Endothelial cell of umbilical vein (primary cell): ENCODE data around the gene FAM135A. TPM values are rescaled to one million over a fixed set of nuclear protein-coding genes. Genes with fewer than 3 reads are reported as not detected.

ENCODE experiments used
- BruUV-seq: library from RNA; stranded (reverse); fragments of 400-500 nt; replicated peaks from 2 replicates; lab custom pipeline; 2021; lab: Mats Ljungman, UMichigan
- CTCF ChIA-PET: fragments of 300-600, 350-600 bp; sonication (Branson Sonifier 250); formaldehyde crosslinking; loops from one replicate; lab custom pipeline; 2021; ENCODE audit warnings: antibody characterized with exemption, inconsistent platforms; lab: Charles Lee
- POLR2A ChIA-PET: fragments of 300-600, 350-600 bp; sonication (Branson Sonifier 250); formaldehyde crosslinking; loops from one replicate; lab custom pipeline; 2021; ENCODE audit warnings: antibody characterized with exemption, inconsistent platforms; lab: Charles Lee
- DNase-seq: peaks from one replicate; pipeline ENCODE4 v3.0.0-alpha.2; 2011; ENCODE audit warnings: low read depth, low spot score
- FAIRE-seq: peaks from 2 replicates; lab custom pipeline; 2011; peaks lifted over from hg19 to GRCh38; lab: Jason Lieb, UNC
- H2AFZ ChIP-seq: 2 replicates; pipeline ENCODE4 v1.6.0; 2012; ENCODE audit warnings: low read depth, low read length, control low read depth, inconsistent platforms
- H3K27ac ChIP-seq: 2 replicates; pipeline ENCODE4 v1.5.1; 2011; ENCODE audit warnings: low read depth, mild to moderate bottlenecking, control low read depth, low read length, moderate library complexity; ENCODE audit not compliant: insufficient read depth
- H3K27me3 ChIP-seq, 2 experiments: 2 replicates each; pipeline versions ENCODE4 v1.6.0 to v1.6.1; 2011; ENCODE audit warnings: low read length in 2 of 2, mixed read lengths in 1 of 2; ENCODE audit not compliant: control insufficient read depth in 2 of 2, insufficient read depth in 2 of 2
- H3K36me3 ChIP-seq, 2 experiments: 2 replicates in 1 of 2; 3 replicates in 1 of 2; pipeline ENCODE4 v1.5.1; 2011; ENCODE audit warnings: low read length in 2 of 2, mild to moderate bottlenecking in 1 of 2, moderate library complexity in 1 of 2; ENCODE audit not compliant: control insufficient read depth in 2 of 2, insufficient read depth in 2 of 2; ENCODE audit errors: extremely low read depth in 1 of 2
- H3K4me1 ChIP-seq: 3 replicates; pipeline ENCODE4 v1.5.1; 2011; ENCODE audit warnings: mild to moderate bottlenecking, low read length; ENCODE audit not compliant: control insufficient read depth, insufficient read depth; ENCODE audit errors: extremely low read depth
- H3K4me2 ChIP-seq: 2 replicates; pipeline ENCODE4 v1.6.1; 2011; ENCODE audit warnings: low read length, control low read depth, mixed read lengths; ENCODE audit not compliant: insufficient read depth
- H3K4me3 ChIP-seq, 3 experiments: fragments of 200-600 bp in 1 of 3; sonication (generic), shearing (Covaris generic) in 1 of 3; replicated peaks in 1 of 3; 2 replicates each; pipeline ENCODE4 v1.5.1; 2011 to 2016; ENCODE audit warnings: control low read depth in 3 of 3, low read length in 3 of 3, mild to moderate bottlenecking in 2 of 3, inconsistent platforms in 1 of 3, low read depth in 1 of 3, moderate library complexity in 1 of 3; ENCODE audit not compliant: insufficient read depth in 1 of 3
- H3K79me2 ChIP-seq: 2 replicates; pipeline ENCODE4 v1.6.0; 2012; ENCODE audit warnings: low read length, inconsistent platforms; ENCODE audit not compliant: control insufficient read depth, insufficient read depth
- H3K9ac ChIP-seq: replicated peaks from 2 replicates; pipeline ENCODE3; 2011; ENCODE audit warnings: low read length, control low read depth; ENCODE audit not compliant: insufficient read depth; ENCODE audit errors: extremely low read depth
- H3K9me1 ChIP-seq: replicated peaks from 3 replicates; pipeline ENCODE4 v1.6.0; 2011; ENCODE audit warnings: mild to moderate bottlenecking, low read length; ENCODE audit not compliant: control insufficient read depth, insufficient read depth; ENCODE audit errors: extremely low read depth
- H3K9me3 ChIP-seq: replicated peaks from 2 replicates; pipeline ENCODE4 v1.5.1; 2012; ENCODE audit warnings: low read length, inconsistent platforms; ENCODE audit not compliant: control insufficient read depth, insufficient read depth
- H4K20me1 ChIP-seq: replicated peaks from 2 replicates; pipeline ENCODE3; 2011; ENCODE audit warnings: mild to moderate bottlenecking, low read length; ENCODE audit not compliant: control insufficient read depth, insufficient read depth; ENCODE audit errors: extremely low read depth
- EZH2 ChIP-seq: IDR thresholded peaks from 2 replicates; pipeline ENCODE4 v1.6.1; 2012; ENCODE audit warnings: borderline replicate concordance, low read depth, mild to moderate bottlenecking, moderate library complexity, low read length, inconsistent platforms; ENCODE audit not compliant: severe bottlenecking
- FOS ChIP-seq: IDR thresholded peaks from 2 replicates; pipeline ENCODE4 v1.6.1; 2011; ENCODE audit warnings: mild to moderate bottlenecking, low read length, moderate library complexity, borderline replicate concordance; ENCODE audit not compliant: insufficient read depth
- JUN ChIP-seq: IDR thresholded peaks from 2 replicates; pipeline ENCODE4 v1.6.1; 2011; ENCODE audit warnings: borderline replicate concordance, low read depth; ENCODE audit not compliant: insufficient read length, insufficient read depth
- MYC ChIP-seq: IDR thresholded peaks from one replicate; pipeline ENCODE4 v1.6.1; 2011; ENCODE audit warnings: mild to moderate bottlenecking, low read depth, low read length
- POLR2A ChIP-seq: IDR thresholded peaks from 2 replicates; pipeline ENCODE4 v1.6.1; 2012; ENCODE audit warnings: low read depth, mild to moderate bottlenecking, control low read depth, low read length
- POLR2AphosphoS5 ChIP-seq: IDR thresholded peaks from 2 replicates; pipeline ENCODE4 v1.6.1; 2012; ENCODE audit warnings: low read depth, mild to moderate bottlenecking, control low read depth, low read length, moderate library complexity; ENCODE audit not compliant: insufficient read depth
- dilution Hi-C: fragments of 300-500 bp; cut with MboI; formaldehyde crosslinking; loops from one replicate; pipeline ENCODE4 v1.15.0; 2019; ENCODE audit warnings: low sequenced_read_pairs; ENCODE audit not compliant: extremely low pct_ligation_motif_present
- intact Hi-C: fragments of 100-400 bp; cut with micrococcal nuclease; formaldehyde crosslinking; loops from one replicate; pipeline ENCODE4 v1.10.0; 2022
- polyA plus RNA-seq, 4 experiments: library from polyadenylated mRNA; depleted of rRNA in 3 of 4; stranded (reverse) in 3 of 4; unstranded in 1 of 4; fragments of >200 nt; gene quantifications; 2 replicates each; pipeline versions ENCODE4 v1.2.1 to v1.2.3, GENCODE V29; 2011 to 2012; ENCODE audit warnings: missing spikeins in 1 of 4
- total RNA-seq: library from RNA; stranded (reverse); gene quantifications from 2 replicates; pipeline ENCODE4 v1.2.3, GENCODE V29; 2021
- TF ChIP-seq, protein P1 (sequence below), 2 donors: IDR thresholded peaks; 1 replicate in 1 of 2; 2 replicates in 1 of 2; pipeline ENCODE4 v1.5.1; 2011; ENCODE audit warnings: low read length in 2 of 2, mild to moderate bottlenecking in 2 of 2, moderate library complexity in 2 of 2, control low read depth in 1 of 2, inconsistent platforms in 1 of 2, low read depth in 1 of 2; ENCODE audit not compliant: insufficient read depth in 1 of 2; ENCODE audit errors: extremely low read depth in 1 of 2

Gene FAM135A
- total and polyA plus RNA-seq, 2 donors (not counting 3 experiments of a cell fraction or from before 2014, with no cell fraction given), result 3.7 to 9.6 TPM

DNA sequence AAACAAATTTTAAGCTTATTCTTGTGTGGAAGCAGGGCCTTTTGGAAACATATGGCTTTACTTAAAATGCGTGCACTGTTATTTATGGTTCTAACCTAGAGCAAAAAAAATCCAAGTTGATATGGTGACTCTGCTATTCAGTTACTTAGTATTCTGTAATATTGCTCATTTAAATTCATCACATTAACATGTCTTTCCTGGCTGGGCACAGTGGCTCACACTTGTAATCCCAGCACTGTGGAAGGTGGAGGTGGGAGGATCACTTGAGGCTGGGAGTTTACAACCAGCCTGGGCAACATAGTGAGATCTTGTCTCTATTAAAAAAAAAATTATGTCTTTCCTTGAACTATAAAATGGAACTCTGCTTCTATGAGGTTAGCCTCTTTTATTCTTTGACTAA, 95.6 kb downstream of the FAM135A start:
- Histone ChIP-seq H3K9ac (no peak overlapping the region), H3K9me1 (no peaks in the 10 kb centered on the region), H3K4me3 (no peak overlapping the region), H3K36me3 (peaks cover 0 to 1% of the 10 kb centered on the region in 2 experiments), H3K4me1 (no peaks in the 10 kb centered on the region), H3K27ac (no peak overlapping the region), H3K4me2 (no peak overlapping the region), H3K27me3 (no peaks in the 10 kb centered on the region), H2AFZ (no peak overlapping the region), H4K20me1 (no peaks in the 10 kb centered on the region), H3K79me2 (no peaks in the 10 kb centered on the region), H3K9me3 (no peaks in the 10 kb centered on the region)
- ChIA-PET POLR2A (no interaction called here), CTCF (interaction anchor here (0.9 kb wide), 1 partner anchor 9 kb away, joined by 3 read pairs; no protein-coding TSS in a partner anchor)
- intact Hi-C loops (no loop called here), dilution Hi-C loops (no loop called here)
- no TSS peak for BruUV-seq
- FAIRE-seq (no peak), DNase-seq (no peak)
- TF ChIP-seq FOS, result no peak
- TF ChIP-seq EZH2, result no peak
- no peak for TF ChIP-seq POLR2AphosphoS5
- TF ChIP-seq MYC, result no peak
- TF ChIP-seq, protein P1, sequence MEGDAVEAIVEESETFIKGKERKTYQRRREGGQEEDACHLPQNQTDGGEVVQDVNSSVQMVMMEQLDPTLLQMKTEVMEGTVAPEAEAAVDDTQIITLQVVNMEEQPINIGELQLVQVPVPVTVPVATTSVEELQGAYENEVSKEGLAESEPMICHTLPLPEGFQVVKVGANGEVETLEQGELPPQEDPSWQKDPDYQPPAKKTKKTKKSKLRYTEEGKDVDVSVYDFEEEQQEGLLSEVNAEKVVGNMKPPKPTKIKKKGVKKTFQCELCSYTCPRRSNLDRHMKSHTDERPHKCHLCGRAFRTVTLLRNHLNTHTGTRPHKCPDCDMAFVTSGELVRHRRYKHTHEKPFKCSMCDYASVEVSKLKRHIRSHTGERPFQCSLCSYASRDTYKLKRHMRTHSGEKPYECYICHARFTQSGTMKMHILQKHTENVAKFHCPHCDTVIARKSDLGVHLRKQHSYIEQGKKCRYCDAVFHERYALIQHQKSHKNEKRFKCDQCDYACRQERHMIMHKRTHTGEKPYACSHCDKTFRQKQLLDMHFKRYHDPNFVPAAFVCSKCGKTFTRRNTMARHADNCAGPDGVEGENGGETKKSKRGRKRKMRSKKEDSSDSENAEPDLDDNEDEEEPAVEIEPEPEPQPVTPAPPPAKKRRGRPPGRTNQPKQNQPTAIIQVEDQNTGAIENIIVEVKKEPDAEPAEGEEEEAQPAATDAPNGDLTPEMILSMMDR (IDR thresholded peaks at IDR 0.05; ENCODE audit: extremely low read depth in 1 of 2, insufficient read depth in 1 of 2, low read depth in 1 of 2, low read length in 2 of 2), result no peak
- no peak for TF ChIP-seq JUN
- no peak for TF ChIP-seq POLR2A
